Vagina (tissue), 2 donors: Measurements from ENCODE around the gene KLK2.

Experiments
- POLR2A ChIP-seq, 2 donors: fragments of 450-650 bp; IDR thresholded peaks; one replicate each; pipeline ENCODE4 v1.6.1; 2017; ENCODE audit warnings: antibody characterized with exemption in 2 of 2, mild to moderate bottlenecking in 2 of 2, moderate library complexity in 2 of 2
- POLR2AphosphoS5 ChIP-seq, 2 donors: sonication (generic); formaldehyde crosslinking; IDR thresholded peaks; one replicate each; pipeline ENCODE4 v1.9.0; 2017; ENCODE audit warnings: antibody characterized with exemption in 2 of 2, mild to moderate bottlenecking in 2 of 2, low read depth in 1 of 2; ENCODE audit not compliant: insufficient read depth in 1 of 2
- TF ChIP-seq, protein P1 (sequence below), 3 experiments: fragments of 450-650 bp in 2 of 3; fragments of 200-600 bp in 1 of 3; sonication (generic) in 1 of 3; IDR thresholded peaks; one replicate each; pipeline ENCODE4 v1.5.1; 2017 to 2019; ENCODE audit warnings: antibody characterized with exemption in 3 of 3, mild to moderate bottlenecking in 2 of 3, moderate library complexity in 2 of 3

DNA sequence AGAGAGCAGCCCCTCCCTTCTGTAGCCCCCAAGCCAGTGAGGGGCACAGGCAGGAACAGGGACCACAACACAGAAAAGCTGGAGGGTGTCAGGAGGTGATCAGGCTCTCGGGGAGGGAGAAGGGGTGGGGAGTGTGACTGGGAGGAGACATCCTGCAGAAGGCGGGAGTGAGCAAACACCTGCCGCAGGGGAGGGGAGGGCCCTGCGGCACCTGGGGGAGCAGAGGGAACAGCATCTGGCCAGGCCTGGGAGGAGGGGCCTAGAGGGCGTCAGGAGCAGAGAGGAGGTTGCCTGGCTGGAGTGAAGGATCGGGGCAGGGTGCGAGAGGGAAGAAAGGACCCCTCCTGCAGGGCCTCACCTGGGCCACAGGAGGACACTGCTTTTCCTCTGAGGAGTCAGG lies 14.4 kb upstream of the KLK2 start:
- TF ChIP-seq, protein P1, sequence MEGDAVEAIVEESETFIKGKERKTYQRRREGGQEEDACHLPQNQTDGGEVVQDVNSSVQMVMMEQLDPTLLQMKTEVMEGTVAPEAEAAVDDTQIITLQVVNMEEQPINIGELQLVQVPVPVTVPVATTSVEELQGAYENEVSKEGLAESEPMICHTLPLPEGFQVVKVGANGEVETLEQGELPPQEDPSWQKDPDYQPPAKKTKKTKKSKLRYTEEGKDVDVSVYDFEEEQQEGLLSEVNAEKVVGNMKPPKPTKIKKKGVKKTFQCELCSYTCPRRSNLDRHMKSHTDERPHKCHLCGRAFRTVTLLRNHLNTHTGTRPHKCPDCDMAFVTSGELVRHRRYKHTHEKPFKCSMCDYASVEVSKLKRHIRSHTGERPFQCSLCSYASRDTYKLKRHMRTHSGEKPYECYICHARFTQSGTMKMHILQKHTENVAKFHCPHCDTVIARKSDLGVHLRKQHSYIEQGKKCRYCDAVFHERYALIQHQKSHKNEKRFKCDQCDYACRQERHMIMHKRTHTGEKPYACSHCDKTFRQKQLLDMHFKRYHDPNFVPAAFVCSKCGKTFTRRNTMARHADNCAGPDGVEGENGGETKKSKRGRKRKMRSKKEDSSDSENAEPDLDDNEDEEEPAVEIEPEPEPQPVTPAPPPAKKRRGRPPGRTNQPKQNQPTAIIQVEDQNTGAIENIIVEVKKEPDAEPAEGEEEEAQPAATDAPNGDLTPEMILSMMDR (IDR thresholded peaks at IDR 0.05): no peak
- TF ChIP-seq POLR2A (IDR thresholded peaks at IDR 0.05) (no peak), POLR2AphosphoS5 (IDR thresholded peaks at IDR 0.05; ENCODE audit: insufficient read depth in 1 of 2, low read depth in 1 of 2) (no peak)
